Panc1 (cell line): ENCODE results near the gene TOR2A. TPM values are rescaled to one million over a fixed set of nuclear protein-coding genes. Genes with fewer than 3 reads are reported as not detected.

ENCODE experiments used
- ATAC-seq: fragments of 200-7000 bp; cut with Tn5 transposase; 2 replicates; pipeline ENCODE4 v1.9.1; 2020; ENCODE audit warnings: mild to moderate bottlenecking, moderate library complexity
- BruUV-seq: library from RNA; stranded (reverse); fragments of 400-500 nt; replicated peaks from 2 replicates; lab custom pipeline; 2021; lab: Mats Ljungman, UMichigan
- CTCF ChIA-PET: fragments of 300-600 bp; sonication (Branson Sonifier 250); formaldehyde crosslinking; loops from one replicate; lab custom pipeline; 2022; ENCODE audit warnings: antibody characterized with exemption; lab: Charles Lee
- POLR2A ChIA-PET: fragments of 300-600 bp; sonication (Branson Sonifier 250); formaldehyde crosslinking; loops from one replicate; lab custom pipeline; 2022; ENCODE audit warnings: antibody characterized with exemption; lab: Charles Lee
- DNase-seq: peaks from one replicate; pipeline ENCODE4 v3.0.0-alpha.2; 2010; ENCODE audit warnings: low read depth, low spot score
- H3K27ac ChIP-seq: 2 replicates; pipeline ENCODE4 v1.5.1; 2011; ENCODE audit warnings: mild to moderate bottlenecking, low read length, inconsistent platforms
- H3K27me3 ChIP-seq: fragments of 200-500 bp; sonication (Bioruptor generic); 2 replicates; pipeline ENCODE4 v1.6.0; 2014; ENCODE audit warnings: low read length, inconsistent platforms; ENCODE audit not compliant: control insufficient read depth, insufficient read depth
- H3K36me3 ChIP-seq: fragments of 200-500 bp; sonication (Bioruptor generic); 2 replicates; pipeline ENCODE4 v1.5.1; 2014; ENCODE audit warnings: inconsistent platforms, mild to moderate bottlenecking, low read length, moderate library complexity; ENCODE audit not compliant: control insufficient read depth, insufficient read depth
- H3K4me1 ChIP-seq: 2 replicates; pipeline ENCODE4 v1.5.1; 2011; ENCODE audit warnings: inconsistent platforms, mild to moderate bottlenecking, low read length, moderate library complexity; ENCODE audit not compliant: control insufficient read depth, insufficient read depth
- H3K4me3 ChIP-seq, 2 experiments: 2 replicates each; pipeline ENCODE4 v1.5.1; 2011 to 2012; ENCODE audit warnings: low read depth in 2 of 2, low read length in 2 of 2, mild to moderate bottlenecking in 2 of 2, inconsistent platforms in 1 of 2, moderate library complexity in 1 of 2
- H3K9me3 ChIP-seq: fragments of 200-500 bp; sonication (Bioruptor generic); 2 replicates; pipeline ENCODE4 v1.5.1; 2014; ENCODE audit warnings: low read depth, mild to moderate bottlenecking, inconsistent platforms, low read length, moderate library complexity; ENCODE audit not compliant: control insufficient read depth, insufficient read depth
- POLR2AphosphoS5 ChIP-seq: IDR thresholded peaks from 2 replicates; pipeline ENCODE4 v1.6.1; 2012; ENCODE audit warnings: mild to moderate bottlenecking, low read depth, low read length, moderate library complexity
- SIN3A ChIP-seq: IDR thresholded peaks from 2 replicates; pipeline ENCODE4 v1.6.1; 2012; ENCODE audit warnings: low read depth, mild to moderate bottlenecking, low read length, moderate library complexity, borderline replicate concordance; ENCODE audit not compliant: insufficient read depth
- TCF7L2 ChIP-seq: IDR thresholded peaks from 2 replicates; pipeline ENCODE4 v1.6.1; 2011; ENCODE audit warnings: mild to moderate bottlenecking, low read depth, low read length, inconsistent platforms
- in situ Hi-C: cut with HindIII; loops from 2 replicates; pipeline ENCODE4 v1.10.0; 2016; ENCODE audit warnings: low sequenced_read_pairs, low pct_unique_long_range_greater_than_20kb
- intact Hi-C: fragments of 100-400 bp; cut with micrococcal nuclease; formaldehyde crosslinking; loops from one replicate; pipeline ENCODE4 v1.10.0; 2022; ENCODE audit not compliant: unreplicated experiment
- total RNA-seq: library from RNA; stranded (reverse); gene quantifications from one replicate; pipeline ENCODE4 v1.2.1, GENCODE V29; 2021; ENCODE audit not compliant: unreplicated experiment
- TF ChIP-seq, protein P1 (sequence below), 2 experiments: IDR thresholded peaks; 2 replicates each; pipeline ENCODE4 v1.6.1; 2011 to 2012; ENCODE audit warnings: low read depth in 2 of 2, control low read depth in 1 of 2, low read length in 1 of 2, mild to moderate bottlenecking in 1 of 2, moderate library complexity in 1 of 2; ENCODE audit not compliant: insufficient read depth in 1 of 2
- TF ChIP-seq, protein P2 (sequence below): fragments of 450-650 bp; IDR thresholded peaks from 2 replicates; pipeline ENCODE4 v1.5.1; 2017; ENCODE audit warnings: mild to moderate bottlenecking

The TOR2A gene
- total RNA-seq, 1 experiment from 2014 or later, result 8.2 TPM

DNA sequence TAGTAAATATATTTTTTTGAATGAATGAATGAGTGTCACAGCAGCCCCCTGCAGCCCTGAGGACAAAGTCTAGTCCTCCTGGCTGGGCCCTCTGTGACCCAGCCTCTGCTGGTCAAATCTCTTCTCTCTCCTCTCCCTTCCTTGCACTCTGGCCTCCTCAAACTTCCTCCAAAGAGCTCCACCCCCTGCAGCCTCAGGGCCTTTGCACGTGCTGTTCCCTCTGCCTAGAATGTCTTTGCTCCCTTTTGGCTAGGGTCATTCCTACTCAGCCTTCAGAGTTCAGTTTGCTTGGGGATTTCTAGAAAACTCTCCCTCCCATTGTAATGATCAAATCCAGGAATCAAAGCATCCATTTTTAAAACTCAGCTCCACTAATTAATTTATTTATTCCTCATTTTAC lies 30.3 kb upstream of the TOR2A start:
- CTCF ChIA-PET, result no interaction called here
- ATAC-seq (no peak), DNase-seq (no peak)
- Histone ChIP-seq H3K27ac (no peak overlapping the region), H3K36me3 (no peaks in the 10 kb centered on the region), H3K4me3 (no peak overlapping the region), H3K9me3 (no peaks in the 10 kb centered on the region), H3K27me3 (no peaks in the 10 kb centered on the region), H3K4me1 (no peaks in the 10 kb centered on the region)
- in situ Hi-C loops, result no loop called here
- POLR2A ChIA-PET, result interaction anchor here (0.8 kb wide), 1 partner anchor 10 kb away, joined by 3 read pairs; no protein-coding TSS in a partner anchor
- BruUV-seq, result no TSS peak
- TF ChIP-seq POLR2AphosphoS5 (no peak), TCF7L2 (no peak), SIN3A (no peak)
- TF ChIP-seq, protein P1, sequence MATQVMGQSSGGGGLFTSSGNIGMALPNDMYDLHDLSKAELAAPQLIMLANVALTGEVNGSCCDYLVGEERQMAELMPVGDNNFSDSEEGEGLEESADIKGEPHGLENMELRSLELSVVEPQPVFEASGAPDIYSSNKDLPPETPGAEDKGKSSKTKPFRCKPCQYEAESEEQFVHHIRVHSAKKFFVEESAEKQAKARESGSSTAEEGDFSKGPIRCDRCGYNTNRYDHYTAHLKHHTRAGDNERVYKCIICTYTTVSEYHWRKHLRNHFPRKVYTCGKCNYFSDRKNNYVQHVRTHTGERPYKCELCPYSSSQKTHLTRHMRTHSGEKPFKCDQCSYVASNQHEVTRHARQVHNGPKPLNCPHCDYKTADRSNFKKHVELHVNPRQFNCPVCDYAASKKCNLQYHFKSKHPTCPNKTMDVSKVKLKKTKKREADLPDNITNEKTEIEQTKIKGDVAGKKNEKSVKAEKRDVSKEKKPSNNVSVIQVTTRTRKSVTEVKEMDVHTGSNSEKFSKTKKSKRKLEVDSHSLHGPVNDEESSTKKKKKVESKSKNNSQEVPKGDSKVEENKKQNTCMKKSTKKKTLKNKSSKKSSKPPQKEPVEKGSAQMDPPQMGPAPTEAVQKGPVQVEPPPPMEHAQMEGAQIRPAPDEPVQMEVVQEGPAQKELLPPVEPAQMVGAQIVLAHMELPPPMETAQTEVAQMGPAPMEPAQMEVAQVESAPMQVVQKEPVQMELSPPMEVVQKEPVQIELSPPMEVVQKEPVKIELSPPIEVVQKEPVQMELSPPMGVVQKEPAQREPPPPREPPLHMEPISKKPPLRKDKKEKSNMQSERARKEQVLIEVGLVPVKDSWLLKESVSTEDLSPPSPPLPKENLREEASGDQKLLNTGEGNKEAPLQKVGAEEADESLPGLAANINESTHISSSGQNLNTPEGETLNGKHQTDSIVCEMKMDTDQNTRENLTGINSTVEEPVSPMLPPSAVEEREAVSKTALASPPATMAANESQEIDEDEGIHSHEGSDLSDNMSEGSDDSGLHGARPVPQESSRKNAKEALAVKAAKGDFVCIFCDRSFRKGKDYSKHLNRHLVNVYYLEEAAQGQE (IDR thresholded peaks at IDR 0.05; ENCODE audit: insufficient read depth in 1 of 2, low read depth in 2 of 2, low read length in 1 of 2), result no peak
- TF ChIP-seq, protein P2, sequence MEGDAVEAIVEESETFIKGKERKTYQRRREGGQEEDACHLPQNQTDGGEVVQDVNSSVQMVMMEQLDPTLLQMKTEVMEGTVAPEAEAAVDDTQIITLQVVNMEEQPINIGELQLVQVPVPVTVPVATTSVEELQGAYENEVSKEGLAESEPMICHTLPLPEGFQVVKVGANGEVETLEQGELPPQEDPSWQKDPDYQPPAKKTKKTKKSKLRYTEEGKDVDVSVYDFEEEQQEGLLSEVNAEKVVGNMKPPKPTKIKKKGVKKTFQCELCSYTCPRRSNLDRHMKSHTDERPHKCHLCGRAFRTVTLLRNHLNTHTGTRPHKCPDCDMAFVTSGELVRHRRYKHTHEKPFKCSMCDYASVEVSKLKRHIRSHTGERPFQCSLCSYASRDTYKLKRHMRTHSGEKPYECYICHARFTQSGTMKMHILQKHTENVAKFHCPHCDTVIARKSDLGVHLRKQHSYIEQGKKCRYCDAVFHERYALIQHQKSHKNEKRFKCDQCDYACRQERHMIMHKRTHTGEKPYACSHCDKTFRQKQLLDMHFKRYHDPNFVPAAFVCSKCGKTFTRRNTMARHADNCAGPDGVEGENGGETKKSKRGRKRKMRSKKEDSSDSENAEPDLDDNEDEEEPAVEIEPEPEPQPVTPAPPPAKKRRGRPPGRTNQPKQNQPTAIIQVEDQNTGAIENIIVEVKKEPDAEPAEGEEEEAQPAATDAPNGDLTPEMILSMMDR, result no peak
- intact Hi-C loops, result no loop called here

DNA sequence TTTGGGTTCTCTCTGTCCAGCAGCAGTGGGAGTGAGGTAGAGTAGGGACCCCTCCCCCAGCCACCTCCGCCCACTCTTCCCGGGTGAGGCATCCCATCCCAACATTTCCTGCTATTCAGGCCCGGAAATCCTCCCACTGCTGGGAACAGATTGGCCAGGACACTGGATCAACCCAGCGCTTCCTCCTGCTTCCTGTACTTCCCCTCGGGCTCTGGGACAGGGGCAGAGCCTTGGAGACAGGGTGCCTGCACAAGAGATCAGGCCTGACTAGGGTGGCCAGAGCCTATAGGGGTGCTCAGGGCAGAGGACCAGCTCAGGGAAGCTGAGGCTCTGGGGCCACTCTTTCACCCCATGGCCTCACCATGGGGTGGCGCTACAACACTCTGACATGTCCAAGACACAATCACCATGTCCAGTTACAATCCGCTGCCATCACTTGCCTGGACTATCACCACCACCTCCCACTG lies 28.9 kb upstream of the TOR2A start:
- Histone ChIP-seq H3K4me3 (no peak overlapping the region), H3K27ac (no peak overlapping the region), H3K27me3 (no peaks in the 10 kb centered on the region), H3K36me3 (no peaks in the 10 kb centered on the region), H3K9me3 (no peaks in the 10 kb centered on the region), H3K4me1 (no peaks in the 10 kb centered on the region)
- DNase-seq, result no peak
- intact Hi-C loops, result no loop called here
- ATAC-seq, result peak; percentile 73
- in situ Hi-C loops, result no loop called here
- BruUV-seq, result no TSS peak
- ChIA-PET CTCF (interaction anchor here (0.7 kb wide), 1 partner anchor 29 kb away, joined by 3 read pairs; no protein-coding TSS in a partner anchor), POLR2A (no interaction called here)
- TF ChIP-seq TCF7L2 (no peak), POLR2AphosphoS5 (no peak), SIN3A (no peak)
- TF ChIP-seq, protein P1 (IDR thresholded peaks at IDR 0.05; ENCODE audit: insufficient read depth in 1 of 2, low read depth in 2 of 2, low read length in 1 of 2), result no peak
- TF ChIP-seq, protein P2, result no peak; the same call in 1 of the 2 replicates
